Testis (tissue), 2 donors: ENCODE measurements around the gene TMEM63A.

Experiments
- POLR2A ChIP-seq: fragments of 450-650 bp; IDR thresholded peaks from one replicate; pipeline ENCODE4 v1.6.1; 2017; ENCODE audit warnings: antibody characterized with exemption, mild to moderate bottlenecking, moderate library complexity
- TF ChIP-seq, protein P1 (sequence below), 3 experiments: fragments of 450-650 bp in 2 of 3; fragments of 200-600 bp in 1 of 3; sonication (generic) in 1 of 3; IDR thresholded peaks; one replicate each; pipeline ENCODE4 v1.5.1; 2016 to 2019; ENCODE audit warnings: antibody characterized with exemption in 3 of 3, mild to moderate bottlenecking in 2 of 3, moderate library complexity in 1 of 3

DNA sequence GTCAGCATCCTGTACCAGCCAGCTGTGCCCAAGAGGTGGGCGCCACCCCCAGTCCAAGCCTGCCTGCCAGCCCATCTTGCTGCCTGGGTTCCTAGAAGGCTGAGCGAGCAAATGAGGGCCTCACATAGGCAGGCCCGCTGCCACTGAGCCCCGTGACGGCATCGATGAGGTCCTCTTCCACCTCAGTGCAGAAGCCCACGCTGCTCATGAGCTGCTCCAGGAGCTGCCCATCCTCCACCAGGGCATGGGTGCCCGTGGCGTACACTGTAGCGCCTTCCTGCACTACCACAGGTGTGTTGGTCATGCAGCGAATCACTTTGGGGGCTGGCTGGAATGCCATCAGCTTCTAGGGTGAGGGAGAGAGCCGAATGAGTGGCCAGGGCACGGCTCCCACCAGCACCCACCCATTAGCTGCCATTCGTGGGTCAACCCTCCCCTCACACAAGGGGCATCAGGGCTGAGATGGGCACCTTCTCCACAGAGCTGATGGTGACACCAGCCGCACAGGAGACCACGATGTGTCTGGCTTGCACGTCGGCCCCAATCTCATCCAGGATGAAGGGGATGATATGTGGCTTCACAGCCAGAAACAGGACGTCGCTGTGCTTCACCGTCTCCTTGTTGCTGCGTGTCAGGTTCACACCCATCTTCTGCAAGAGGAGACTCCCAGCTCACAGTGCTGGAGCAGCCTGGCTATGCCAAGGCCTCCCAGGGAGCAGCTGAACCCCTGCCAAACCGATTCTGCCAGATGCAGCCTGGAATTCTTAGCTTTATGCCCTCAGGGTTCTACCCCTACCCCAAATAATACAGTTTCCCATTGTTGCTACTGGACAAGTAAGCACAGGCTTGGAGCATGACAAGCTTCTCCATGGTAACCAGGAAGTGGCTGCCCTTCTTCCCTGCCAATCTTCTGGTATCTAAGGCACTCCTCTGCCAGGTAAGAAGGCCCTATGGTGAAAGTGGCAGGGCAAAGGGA is 39.8 kb upstream of the TMEM63A start:
- TF ChIP-seq, protein P1, sequence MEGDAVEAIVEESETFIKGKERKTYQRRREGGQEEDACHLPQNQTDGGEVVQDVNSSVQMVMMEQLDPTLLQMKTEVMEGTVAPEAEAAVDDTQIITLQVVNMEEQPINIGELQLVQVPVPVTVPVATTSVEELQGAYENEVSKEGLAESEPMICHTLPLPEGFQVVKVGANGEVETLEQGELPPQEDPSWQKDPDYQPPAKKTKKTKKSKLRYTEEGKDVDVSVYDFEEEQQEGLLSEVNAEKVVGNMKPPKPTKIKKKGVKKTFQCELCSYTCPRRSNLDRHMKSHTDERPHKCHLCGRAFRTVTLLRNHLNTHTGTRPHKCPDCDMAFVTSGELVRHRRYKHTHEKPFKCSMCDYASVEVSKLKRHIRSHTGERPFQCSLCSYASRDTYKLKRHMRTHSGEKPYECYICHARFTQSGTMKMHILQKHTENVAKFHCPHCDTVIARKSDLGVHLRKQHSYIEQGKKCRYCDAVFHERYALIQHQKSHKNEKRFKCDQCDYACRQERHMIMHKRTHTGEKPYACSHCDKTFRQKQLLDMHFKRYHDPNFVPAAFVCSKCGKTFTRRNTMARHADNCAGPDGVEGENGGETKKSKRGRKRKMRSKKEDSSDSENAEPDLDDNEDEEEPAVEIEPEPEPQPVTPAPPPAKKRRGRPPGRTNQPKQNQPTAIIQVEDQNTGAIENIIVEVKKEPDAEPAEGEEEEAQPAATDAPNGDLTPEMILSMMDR (IDR thresholded peaks at IDR 0.05) = no peak
- no peak for TF ChIP-seq POLR2A
